IMR-90 (cell line): ENCODE results near the gene CPLX3. TPM values are rescaled to one million over a fixed set of nuclear protein-coding genes. Genes with fewer than 3 reads are reported as not detected.

ENCODE experiments used
- CHD1 ChIP-seq: IDR thresholded peaks from 2 replicates; pipeline ENCODE4 v1.6.1; 2012; ENCODE audit warnings: low read depth, low read length, improper control_type of control experiment
- MAZ ChIP-seq: IDR thresholded peaks from 2 replicates; pipeline ENCODE4 v1.6.1; 2012; ENCODE audit warnings: low read depth, mild to moderate bottlenecking, low read length, improper control_type of control experiment, moderate library complexity, borderline replicate concordance
- RAD21 ChIP-seq: IDR thresholded peaks from 2 replicates; pipeline ENCODE4 v1.6.1; 2012; ENCODE audit warnings: low read length, improper control_type of control experiment
- RCOR1 ChIP-seq: IDR thresholded peaks from 2 replicates; pipeline ENCODE4 v1.6.1; 2012; ENCODE audit warnings: mild to moderate bottlenecking, low read length, improper control_type of control experiment; ENCODE audit not compliant: insufficient replicate concordance
- RFX5 ChIP-seq: IDR thresholded peaks from 2 replicates; pipeline ENCODE4 v1.8.0; 2012; ENCODE audit warnings: low read depth, mild to moderate bottlenecking, low read length, moderate library complexity
- polyA plus RNA-seq, 3 experiments: library from polyadenylated mRNA; depleted of rRNA; stranded (reverse); fragments of >200 nt; gene quantifications; 2 replicates each; pipeline ENCODE4 v1.2.3, GENCODE V29; 2012; ENCODE audit warnings: low replicate concordance in 1 of 3
- total RNA-seq: library from RNA; depleted of rRNA; stranded (reverse); fragments of >200 nt; gene quantifications from 2 replicates; pipeline ENCODE4 v1.2.3, GENCODE V29; 2012

CPLX3 gene
- total and polyA plus RNA-seq, 2 of the 4 experiments (the other 2 are of a cell fraction), result not detected

GRCh38 chr15:74799255-74799855, 27.1 kb upstream of the CPLX3 start (continued):
- TF ChIP-seq RFX5 (no peak), RCOR1 (no peak), RAD21 (no peak), CHD1 (no peak), MAZ (no peak)
